Stimulated activated CD4-positive, alpha-beta T cell treated with anti-CD3 and anti-CD28 coated beads, TNF-alpha, amount 100 ng/mL, for 24 hours (primary cell): ENCODE results near the gene OPRD1.

Experiments used
- DNase-seq, 3 experiments: peaks; one replicate each; pipeline ENCODE4 v3.0.0-alpha.2; 2020; ENCODE audit warnings: low read depth in 3 of 3

The OPRD1 gene

GRCh38 chr1:28909198-28909597, 97.2 kb downstream of the OPRD1 start:
- no peak for DNase-seq

- no peak for DNase-seq
Observed at GRCh38 chr1:28910379-28911115, 98.6 kb downstream of the OPRD1 start.

GRCh38 chr1:28913786-28914227, 101.8 kb downstream of the OPRD1 start:
- DNase-seq = no peak

- peak; percentile 81 to 94 (median 85) for DNase-seq
Observed at GRCh38 chr1:28914228-28915030, 102.5 kb downstream of the OPRD1 start, which contains the start of gene EPB41. Gene EPB41, plus strand, starts transcription at chr1:28914569. Its CDS starts 72,869 bp downstream, at chr1:28987438.

- DNase-seq = peak in 2 of 3 experiments; percentile 15 to 48
Observed at GRCh38 chr1:28915031-28915895, 103.3 kb downstream of the OPRD1 start.

GRCh38 chr1:28917757-28918118, 105.8 kb downstream of the OPRD1 start:
- DNase-seq = no peak
